CD1c-positive myeloid dendritic cell (primary cell): ENCODE measurements around the gene PIK3R5.
"Not testable (repeated sequence)": the region's sequence is repeated elsewhere in the genome, so short reads cannot be mapped to it uniquely, and the experiment has no call there.

Experiments used
- DNase-seq: peaks from one replicate; pipeline ENCODE4 v3.0.0-alpha.2; 2016; ENCODE audit errors: extremely low spot score

Gene PIK3R5

DNA sequence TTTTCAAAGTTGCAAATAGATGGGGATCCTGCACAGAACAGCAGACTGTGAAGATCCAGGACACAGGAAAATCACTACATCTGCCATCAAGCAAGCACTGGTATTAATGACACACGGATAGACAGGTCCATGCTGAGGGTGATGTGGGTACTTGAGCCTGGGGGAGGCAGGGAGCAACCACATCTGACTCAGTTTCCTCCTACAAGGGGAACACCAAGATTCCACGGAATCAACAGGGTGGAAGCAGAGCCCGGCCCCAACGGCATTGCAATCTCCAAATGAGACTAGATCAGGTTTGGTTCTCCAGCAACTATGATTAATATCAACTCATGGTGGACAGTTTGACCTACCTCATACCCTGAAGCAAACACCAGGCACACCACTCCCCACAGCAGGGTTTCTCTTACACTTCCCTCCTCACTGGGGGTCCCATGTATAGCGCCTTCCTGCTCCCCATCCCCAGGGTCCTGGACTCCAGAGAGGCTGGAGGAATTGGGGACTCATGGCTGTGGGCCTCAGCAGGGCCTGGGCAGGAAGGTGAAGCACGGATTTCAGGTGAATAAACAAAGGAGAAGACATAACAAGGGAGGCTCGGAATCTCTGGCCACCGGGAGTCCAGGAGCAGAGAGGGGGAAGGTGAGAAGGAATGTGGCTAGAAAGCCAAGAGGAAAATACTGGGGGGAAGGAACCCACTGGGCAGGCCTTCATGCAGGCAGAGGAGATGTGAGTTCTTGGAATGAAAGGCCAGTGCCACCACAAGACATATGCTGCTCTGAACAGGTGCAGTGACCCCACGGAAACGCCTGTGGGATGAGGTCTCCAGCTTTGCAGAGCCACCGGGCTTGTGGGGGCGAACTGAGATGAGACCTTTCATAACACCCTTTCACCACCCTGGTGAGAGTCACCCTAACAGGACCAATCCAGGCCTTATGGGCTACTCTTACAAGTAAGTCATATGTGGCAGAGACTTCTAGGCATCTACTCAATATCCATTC is 68.6 kb downstream of the PIK3R5 start:
- no peak for DNase-seq

GRCh38 chr17:8896087-8896486 is 69.4 kb downstream of the PIK3R5 start:
- DNase-seq, result no peak

- DNase-seq, result peak; percentile 67
These were observed 70.6 kb downstream of the PIK3R5 start for GRCh38 chr17:8894673-8895578.

GRCh38 chr17:8894202-8894671 is 71.3 kb downstream of the PIK3R5 start:
- DNase-seq, result no peak

DNA sequence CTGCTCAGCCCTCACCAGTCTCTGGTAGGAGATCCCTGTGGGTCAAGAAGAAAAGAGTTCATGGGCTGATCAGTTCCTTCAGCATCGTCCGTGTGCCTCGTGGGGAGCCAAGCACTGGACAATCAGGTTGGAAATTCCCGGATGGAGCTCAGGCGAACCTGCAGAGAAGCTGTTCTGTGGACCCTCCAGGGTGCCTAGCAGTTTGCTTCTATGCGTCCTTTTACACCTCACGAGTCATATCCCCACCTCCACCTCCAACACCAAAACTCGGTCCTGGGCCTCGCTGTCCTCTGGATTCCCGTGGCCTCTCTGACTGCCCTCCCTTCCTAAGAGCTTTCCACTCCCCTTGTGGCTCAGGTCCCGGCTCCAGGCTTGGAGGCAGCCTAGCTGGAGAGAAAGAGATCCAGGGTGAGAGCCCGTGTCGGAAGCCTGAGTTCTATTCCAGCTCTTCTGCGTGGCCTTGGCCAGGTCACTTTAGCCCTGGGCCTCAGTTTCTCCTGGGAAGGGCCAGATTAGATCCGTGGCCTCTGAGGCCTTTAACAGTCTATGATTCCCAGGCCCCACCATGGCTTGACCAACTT is 71.8 kb downstream of the PIK3R5 start:
- DNase-seq, result no peak

- DNase-seq, result no peak
These were observed 72.4 kb downstream of the PIK3R5 start for GRCh38 chr17:8893059-8893458.

- peak; percentile 61 for DNase-seq
These were observed 73.2 kb downstream of the PIK3R5 start for GRCh38 chr17:8892338-8892690.

- no peak for DNase-seq
These were observed 74.8 kb downstream of the PIK3R5 start for GRCh38 chr17:8890671-8891070.

DNA sequence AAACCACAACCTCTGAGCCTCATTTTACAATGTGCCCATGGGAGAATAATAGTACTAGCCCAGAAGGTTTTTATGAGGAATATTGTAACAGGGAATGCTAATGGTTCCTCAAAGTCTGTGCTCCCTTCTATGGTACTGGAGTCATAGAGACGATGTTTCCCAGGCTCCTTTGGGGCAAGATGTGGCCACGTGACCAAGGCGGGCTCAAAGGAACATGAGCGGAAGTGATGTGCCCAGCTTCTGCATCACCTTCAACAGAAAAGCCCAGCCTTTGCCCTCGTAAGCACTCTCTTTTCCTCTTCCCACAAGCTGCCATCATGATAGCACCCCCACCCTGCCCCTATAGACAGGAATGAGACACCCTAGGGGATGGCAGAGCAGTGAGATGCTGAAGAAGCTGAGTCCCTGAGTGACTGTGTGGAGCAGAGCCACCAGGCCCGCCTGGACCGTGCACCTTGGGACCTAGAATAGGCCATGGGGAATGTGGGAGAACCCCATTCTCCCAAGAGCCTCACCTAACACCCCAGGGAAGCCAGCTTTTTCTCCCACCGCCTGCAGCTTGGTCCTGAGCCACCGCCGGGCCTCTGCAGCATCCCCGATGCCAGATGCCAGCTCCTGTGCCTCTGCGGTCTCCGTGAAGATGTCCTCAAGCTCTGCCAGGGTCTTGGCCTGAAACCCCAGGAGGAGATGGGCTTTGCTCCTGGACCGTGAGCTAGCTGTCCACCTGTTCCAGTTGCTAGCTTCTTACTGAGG is 75.9 kb downstream of the PIK3R5 start:
- no peak for DNase-seq

GRCh38 chr17:8888704-8889302 is 76.7 kb downstream of the PIK3R5 start:
- DNase-seq, result no peak

- DNase-seq, result no peak
These were observed 77.4 kb downstream of the PIK3R5 start for GRCh38 chr17:8887834-8888703.

GRCh38 chr17:8887301-8887700 is 78.2 kb downstream of the PIK3R5 start:
- no peak for DNase-seq

- no peak for DNase-seq
These were observed 79.4 kb downstream of the PIK3R5 start for GRCh38 chr17:8885967-8886684.

DNA sequence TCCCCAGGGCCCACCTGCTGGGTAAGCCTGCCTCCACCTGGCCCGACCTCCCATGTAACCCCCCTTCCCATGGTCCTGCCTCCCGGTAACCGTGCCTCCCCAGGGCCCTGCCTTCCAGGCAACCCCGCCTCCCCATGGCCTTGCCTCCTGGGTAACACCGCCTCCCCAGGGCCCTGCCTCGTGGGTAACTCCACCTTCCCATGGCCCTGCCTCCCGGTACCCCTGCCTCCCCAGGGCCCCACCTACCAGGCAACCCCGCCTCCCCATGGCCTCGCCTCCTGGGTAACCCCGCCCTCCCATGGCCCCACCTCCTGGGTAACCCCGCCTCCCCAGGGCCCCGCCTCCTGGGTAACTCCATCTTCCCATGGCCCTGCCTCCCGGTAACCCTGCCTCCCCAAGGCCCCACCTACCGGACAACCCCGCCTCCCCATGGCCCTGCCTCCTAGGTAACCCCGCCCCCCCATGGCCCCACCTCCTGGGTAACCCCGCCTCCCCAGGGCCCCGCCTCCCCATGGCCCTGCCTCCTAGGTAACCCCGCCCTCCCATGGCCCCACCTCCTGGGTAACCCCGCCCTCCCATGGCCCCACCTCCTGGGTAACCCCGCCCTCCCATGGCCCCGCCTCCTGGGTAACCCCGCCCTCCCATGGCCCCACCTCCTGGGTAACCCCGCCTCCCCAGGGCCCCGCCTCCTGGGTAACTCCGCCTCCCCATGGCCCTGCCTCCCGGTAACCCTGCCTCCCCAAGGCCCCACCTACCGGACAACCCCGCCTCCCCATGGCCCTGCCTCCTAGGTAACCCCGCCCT is 80.1 kb downstream of the PIK3R5 start:
- not testable (repeated sequence) for DNase-seq

- no peak for DNase-seq
These were observed 81.0 kb downstream of the PIK3R5 start for GRCh38 chr17:8884336-8884990.

DNA sequence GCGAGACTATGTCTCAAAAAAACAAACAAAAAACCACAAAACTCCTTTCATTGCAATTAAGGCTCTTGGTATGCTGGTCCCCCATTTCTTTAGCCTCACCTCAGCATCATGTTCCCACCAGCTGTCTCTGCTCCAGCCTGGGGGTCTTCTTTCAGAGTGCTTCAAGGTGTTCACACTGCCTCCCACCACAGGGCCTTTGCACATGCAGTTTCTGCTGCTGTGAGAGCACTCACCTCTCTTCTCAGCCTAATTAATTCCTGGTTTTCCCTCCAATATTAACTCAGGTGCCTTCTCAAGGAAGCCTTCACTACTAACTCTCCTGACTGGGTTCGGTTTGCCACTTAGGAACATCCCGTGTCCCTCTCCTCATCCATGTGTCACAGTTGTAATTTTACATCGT is 82.2 kb downstream of the PIK3R5 start:
- DNase-seq, result no peak

GRCh38 chr17:8881606-8882005 is 83.9 kb downstream of the PIK3R5 start:
- no peak for DNase-seq

DNA sequence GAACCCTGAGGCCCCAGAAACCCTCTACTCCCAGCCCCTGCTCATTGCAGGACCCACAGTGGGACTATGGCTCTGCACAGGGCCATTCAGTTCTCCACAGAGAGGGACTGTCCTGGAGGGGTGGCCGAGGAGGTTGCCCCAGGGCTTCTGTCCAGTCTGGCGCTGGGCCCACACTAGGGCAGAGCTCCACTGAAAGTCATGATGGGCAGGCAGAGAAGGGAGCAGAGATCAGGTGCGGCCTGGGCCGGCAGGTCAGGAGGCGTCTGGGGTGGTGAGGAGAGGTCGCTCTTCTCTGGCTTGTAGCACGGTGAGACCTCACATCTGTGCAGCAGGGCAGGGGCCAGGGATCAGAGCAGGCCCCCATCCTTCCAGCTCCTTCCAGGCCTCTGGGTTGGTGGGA is 85.0 kb downstream of the PIK3R5 start:
- DNase-seq, result no peak
